Ishikawa (cell line): Measurements from ENCODE around the gene AGTRAP.

Source experiments
- CEBPB ChIP-seq: IDR thresholded peaks from 2 replicates; pipeline ENCODE4 v1.6.1; 2012
- CREB1 ChIP-seq: IDR thresholded peaks from 2 replicates; pipeline ENCODE4 v1.6.1; 2012; ENCODE audit warnings: low read depth
- EGR1 ChIP-seq: IDR thresholded peaks from 2 replicates; pipeline ENCODE4 v1.6.1; 2012
- EP300 ChIP-seq: IDR thresholded peaks from 2 replicates; pipeline ENCODE4 v1.6.1; 2012; ENCODE audit warnings: borderline replicate concordance
- MAX ChIP-seq: IDR thresholded peaks from 2 replicates; pipeline ENCODE4 v1.6.1; 2012
- NFIC ChIP-seq: IDR thresholded peaks from 2 replicates; pipeline ENCODE4 v1.6.1; 2012
- RAD21 ChIP-seq: IDR thresholded peaks from 2 replicates; pipeline ENCODE4 v1.6.1; 2012; ENCODE audit warnings: low read depth
- REST ChIP-seq: IDR thresholded peaks from 2 replicates; pipeline ENCODE4 v1.6.1; 2012; ENCODE audit warnings: low read depth, mild to moderate bottlenecking
- TAF1 ChIP-seq: IDR thresholded peaks from 2 replicates; pipeline ENCODE4 v1.6.1; 2012; ENCODE audit warnings: low read depth, mild to moderate bottlenecking
- YY1 ChIP-seq: IDR thresholded peaks from 2 replicates; pipeline ENCODE4 v1.6.1; 2012; ENCODE audit warnings: low read depth
- ZBTB7A ChIP-seq: IDR thresholded peaks from 2 replicates; pipeline ENCODE4 v1.6.1; 2012; ENCODE audit warnings: low read depth

- no peak for TF ChIP-seq RAD21
- no peak for TF ChIP-seq YY1
- TF ChIP-seq REST, result no peak
- TF ChIP-seq CREB1, result no peak
- no peak for TF ChIP-seq EP300
- no peak for TF ChIP-seq NFIC
- no peak for TF ChIP-seq MAX
- no peak for TF ChIP-seq CEBPB
- no peak for TF ChIP-seq TAF1
- TF ChIP-seq ZBTB7A, result no peak
- no peak for TF ChIP-seq EGR1
These were observed 23.9 kb downstream of the AGTRAP start for GRCh38 chr1:11759791-11760190.
